ENCODE results near the gene RPN1. TPM values are rescaled to one million over a fixed set of nuclear protein-coding genes. Genes with fewer than 3 reads are reported as not detected.

The RPN1 gene
- total and polyA plus RNA-seq, 2 of the 13 experiments (the other 11 are each of a cell fraction or from before 2014, with no cell fraction given), result 290 to 342 TPM

- TF ChIP-seq AGO1 (IDR thresholded peaks at IDR 0.05; ENCODE audit: low read depth, low read length, poor library complexity, severe bottlenecking) (peak; percentile 78), SOX6 (IDR thresholded peaks at IDR 0.05) (no peak), SOX6 (CRISPR knock-in tag; IDR thresholded peaks at IDR 0.05) (peak; percentile 63), FOXC1 (CRISPR knock-in tag; IDR thresholded peaks at IDR 0.05; ENCODE audit: borderline replicate concordance) (peak; percentile 57), ATF4 (CRISPR knock-in tag; IDR thresholded peaks at IDR 0.05) (peak in 1 of 2 experiments; percentile 49; a peak in 1 of 4 replicates), HHEX (CRISPR knock-in tag; IDR thresholded peaks at IDR 0.05) (0 out of 2 replicates have a peak, but pooled peaks have one; percentile 12), ZFP91 (CRISPR knock-in tag; IDR thresholded peaks at IDR 0.05; ENCODE audit: borderline replicate concordance) (peak; percentile 97), ZNF121 (CRISPR knock-in tag; IDR thresholded peaks at IDR 0.05) (no peak), THAP11 (CRISPR knock-in tag; IDR thresholded peaks at IDR 0.05) (peak; percentile 84), RELA (CRISPR knock-in tag; IDR thresholded peaks at IDR 0.05) (no peak), NFYC (CRISPR knock-in tag; IDR thresholded peaks at IDR 0.05) (no peak), ZNF891 (CRISPR knock-in tag; IDR thresholded peaks at IDR 0.05) (peak; percentile 91), HOXA7 (CRISPR knock-in tag; IDR thresholded peaks at IDR 0.05) (no peak), RXRA (CRISPR knock-in tag; IDR thresholded peaks at IDR 0.05) (0 out of 2 replicates have a peak, but pooled peaks have one; percentile 18), WIZ (CRISPR knock-in tag; IDR thresholded peaks at IDR 0.05) (no peak; the same call in 1 of the 2 replicates), SPEN (CRISPR knock-in tag; IDR thresholded peaks at IDR 0.05; ENCODE audit: low read depth) (peak; percentile 87), MAFG (CRISPR knock-in tag; IDR thresholded peaks at IDR 0.05) (no peak), BCL6 (CRISPR knock-in tag; IDR thresholded peaks at IDR 0.05) (no peak), ZNF784 (CRISPR knock-in tag; IDR thresholded peaks at IDR 0.05; ENCODE audit: borderline replicate concordance) (no peak), ZFP36 (IDR thresholded peaks at IDR 0.05; ENCODE audit: borderline replicate concordance, low read depth, low read length, partially characterized antibody) (no peak), MTERF4 (CRISPR knock-in tag; IDR thresholded peaks at IDR 0.05) (0 out of 2 replicates have a peak, but pooled peaks have one; percentile 32), ATF1 (CRISPR knock-in tag; IDR thresholded peaks at IDR 0.05) (no peak; the same call in 1 of the 2 replicates), ZNF33A (CRISPR knock-in tag; IDR thresholded peaks at IDR 0.05; ENCODE audit: borderline replicate concordance) (peak; percentile 66; the same call in 1 of the 2 replicates), BRCA1 (CRISPR knock-in tag; IDR thresholded peaks at IDR 0.05) (no peak), E2F1 (CRISPR knock-in tag; IDR thresholded peaks at IDR 0.05) (peak; percentile 68)
Observed at GRCh38 chr3:128617557-128618397, 32.8 kb downstream of the RPN1 start (continued).

Measured in HepG2 (cell line).